Neural progenitor cell (in vitro differentiated cells): ENCODE results near the gene GRIK3.
A peak's percentile ranks its signal among the peaks of the same experiment; 100 is the strongest.

ENCODE experiments used
- EZH2 ChIP-seq: fragments of 200-600 bp; sonication (generic); IDR thresholded peaks from 2 replicates; pipeline ENCODE4 v1.6.1; 2017; ENCODE audit warnings: antibody characterized with exemption, mild to moderate bottlenecking, moderate library complexity
- EZH2phosphoT487 ChIP-seq: fragments of 200-600 bp; sonication (generic); IDR thresholded peaks from 2 replicates; pipeline ENCODE4 v1.6.1; 2017; ENCODE audit warnings: antibody characterized with exemption
- TF ChIP-seq, protein P1 (sequence below): fragments of 200-600 bp; sonication (generic); IDR thresholded peaks from 2 replicates; pipeline ENCODE4 v1.5.1; 2017; ENCODE audit warnings: antibody characterized with exemption, mild to moderate bottlenecking

DNA sequence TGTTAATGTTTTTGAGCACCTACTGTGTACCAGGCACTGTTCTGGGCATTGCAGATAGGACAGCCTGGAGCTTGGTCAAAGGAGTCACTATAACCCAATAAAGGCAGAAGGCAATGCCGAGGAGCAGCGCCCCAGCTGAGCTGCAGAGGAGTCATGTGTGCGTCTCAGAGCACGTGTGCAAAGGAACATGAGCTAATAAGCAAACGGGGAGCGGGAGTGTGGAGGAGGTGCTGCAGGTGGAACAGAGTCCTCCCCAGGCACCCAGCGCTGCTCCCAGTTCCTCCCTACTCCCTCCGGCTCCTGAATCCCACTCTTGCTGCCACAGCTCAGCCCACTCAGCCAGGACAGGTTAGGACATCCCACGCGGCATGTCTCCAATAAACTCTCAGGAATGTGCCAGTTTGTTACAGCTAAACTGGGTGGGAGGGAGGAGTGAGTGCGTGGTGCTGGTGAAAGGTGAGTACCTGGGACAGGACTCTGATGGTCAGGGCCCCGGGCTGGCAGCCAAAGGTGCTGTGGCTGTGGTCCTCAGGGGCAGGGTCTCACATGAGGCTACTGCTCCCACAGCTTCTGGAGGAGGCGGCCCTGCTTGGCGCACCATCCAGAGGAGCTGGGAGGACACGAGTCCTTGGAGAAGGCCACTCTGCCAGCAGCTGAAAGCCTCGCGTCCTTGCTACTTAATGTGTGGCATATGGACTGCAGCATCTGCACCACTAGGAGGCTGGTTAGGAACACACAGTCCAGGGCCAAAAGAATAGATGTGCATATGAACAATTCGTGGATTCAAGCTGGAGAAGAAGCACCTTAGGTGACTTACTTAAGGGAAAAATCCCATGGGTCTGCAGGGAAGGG is 52.3 kb downstream of the GRIK3 start:
- TF ChIP-seq, protein P1, sequence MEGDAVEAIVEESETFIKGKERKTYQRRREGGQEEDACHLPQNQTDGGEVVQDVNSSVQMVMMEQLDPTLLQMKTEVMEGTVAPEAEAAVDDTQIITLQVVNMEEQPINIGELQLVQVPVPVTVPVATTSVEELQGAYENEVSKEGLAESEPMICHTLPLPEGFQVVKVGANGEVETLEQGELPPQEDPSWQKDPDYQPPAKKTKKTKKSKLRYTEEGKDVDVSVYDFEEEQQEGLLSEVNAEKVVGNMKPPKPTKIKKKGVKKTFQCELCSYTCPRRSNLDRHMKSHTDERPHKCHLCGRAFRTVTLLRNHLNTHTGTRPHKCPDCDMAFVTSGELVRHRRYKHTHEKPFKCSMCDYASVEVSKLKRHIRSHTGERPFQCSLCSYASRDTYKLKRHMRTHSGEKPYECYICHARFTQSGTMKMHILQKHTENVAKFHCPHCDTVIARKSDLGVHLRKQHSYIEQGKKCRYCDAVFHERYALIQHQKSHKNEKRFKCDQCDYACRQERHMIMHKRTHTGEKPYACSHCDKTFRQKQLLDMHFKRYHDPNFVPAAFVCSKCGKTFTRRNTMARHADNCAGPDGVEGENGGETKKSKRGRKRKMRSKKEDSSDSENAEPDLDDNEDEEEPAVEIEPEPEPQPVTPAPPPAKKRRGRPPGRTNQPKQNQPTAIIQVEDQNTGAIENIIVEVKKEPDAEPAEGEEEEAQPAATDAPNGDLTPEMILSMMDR, result peak; percentile 13
- no peak for TF ChIP-seq EZH2
- no peak for TF ChIP-seq EZH2phosphoT487
